Bone marrow (tissue), 2 donors: Measurements from ENCODE around the gene LVRN.

Experiments
- DNase-seq, 2 donors: peaks; one replicate each; lab custom pipeline; 2025; lab: John Stamatoyannopoulos, UW

Gene LVRN

GRCh38 chr5:115956957-115957356 is 5.3 kb upstream of the LVRN start:
- no peak for DNase-seq

GRCh38 chr5:115961381-115962238 is 665 bp upstream of the LVRN start:
- DNase-seq = no peak

GRCh38 chr5:115962565-115963402 is 509 bp downstream of the LVRN start:
- DNase-seq = no peak

GRCh38 chr5:115963566-115963965 is 1.3 kb downstream of the LVRN start:
- no peak for DNase-seq

GRCh38 chr5:115968770-115969169 is 6.5 kb downstream of the LVRN start:
- no peak for DNase-seq

- no peak for DNase-seq
These were observed 14.8 kb downstream of the LVRN start for GRCh38 chr5:115977096-115977495.

- no peak for DNase-seq
These were observed 15.7 kb downstream of the LVRN start for GRCh38 chr5:115977988-115978387.

GRCh38 chr5:115978779-115979178 is 16.5 kb downstream of the LVRN start:
- no peak for DNase-seq

GRCh38 chr5:115979201-115980041 is 17.1 kb downstream of the LVRN start:
- DNase-seq = no peak

- no peak for DNase-seq
These were observed 21.2 kb downstream of the LVRN start for GRCh38 chr5:115983519-115983918.

- DNase-seq = no peak
These were observed 23.8 kb downstream of the LVRN start for GRCh38 chr5:115985802-115986757.

- no peak for DNase-seq
These were observed 25.7 kb downstream of the LVRN start for GRCh38 chr5:115988002-115988401.

GRCh38 chr5:115992848-115993350 is 30.6 kb downstream of the LVRN start:
- no peak for DNase-seq

- DNase-seq = no peak
These were observed 33.1 kb downstream of the LVRN start for GRCh38 chr5:115995351-115995750.

GRCh38 chr5:116002116-116002906 is 40.0 kb downstream of the LVRN start:
- DNase-seq = no peak

GRCh38 chr5:116004248-116004647 is 42.0 kb downstream of the LVRN start:
- no peak for DNase-seq

- no peak for DNase-seq
These were observed 47.5 kb downstream of the LVRN start for GRCh38 chr5:116009806-116010205.

- no peak for DNase-seq
These were observed 48.8 kb downstream of the LVRN start for GRCh38 chr5:116011046-116011445.

GRCh38 chr5:116013207-116013785 is 51.0 kb downstream of the LVRN start:
- DNase-seq = no peak

- no peak for DNase-seq
These were observed 51.7 kb downstream of the LVRN start for GRCh38 chr5:116013936-116014335.
